NB4 (cell line): Measurements from ENCODE around the gene PLA2G12A.

ENCODE experiments used
- MAX ChIP-seq: IDR thresholded peaks from 2 replicates; pipeline ENCODE4 v1.6.1; 2011; ENCODE audit warnings: low read depth, low read length
- TF ChIP-seq, protein P1 (sequence below): IDR thresholded peaks from one replicate; pipeline ENCODE4 v1.5.1; 2012; ENCODE audit warnings: low read depth, low read length

- TF ChIP-seq, protein P1, sequence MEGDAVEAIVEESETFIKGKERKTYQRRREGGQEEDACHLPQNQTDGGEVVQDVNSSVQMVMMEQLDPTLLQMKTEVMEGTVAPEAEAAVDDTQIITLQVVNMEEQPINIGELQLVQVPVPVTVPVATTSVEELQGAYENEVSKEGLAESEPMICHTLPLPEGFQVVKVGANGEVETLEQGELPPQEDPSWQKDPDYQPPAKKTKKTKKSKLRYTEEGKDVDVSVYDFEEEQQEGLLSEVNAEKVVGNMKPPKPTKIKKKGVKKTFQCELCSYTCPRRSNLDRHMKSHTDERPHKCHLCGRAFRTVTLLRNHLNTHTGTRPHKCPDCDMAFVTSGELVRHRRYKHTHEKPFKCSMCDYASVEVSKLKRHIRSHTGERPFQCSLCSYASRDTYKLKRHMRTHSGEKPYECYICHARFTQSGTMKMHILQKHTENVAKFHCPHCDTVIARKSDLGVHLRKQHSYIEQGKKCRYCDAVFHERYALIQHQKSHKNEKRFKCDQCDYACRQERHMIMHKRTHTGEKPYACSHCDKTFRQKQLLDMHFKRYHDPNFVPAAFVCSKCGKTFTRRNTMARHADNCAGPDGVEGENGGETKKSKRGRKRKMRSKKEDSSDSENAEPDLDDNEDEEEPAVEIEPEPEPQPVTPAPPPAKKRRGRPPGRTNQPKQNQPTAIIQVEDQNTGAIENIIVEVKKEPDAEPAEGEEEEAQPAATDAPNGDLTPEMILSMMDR, result no peak
- no peak for TF ChIP-seq MAX
These were observed 45.1 kb downstream of the PLA2G12A start for GRCh38 chr4:109684727-109685126.
